Right lobe of liver (tissue), 4 donors: ENCODE data around the gene TBC1D7.

ENCODE experiments used
- POLR2A ChIP-seq: fragments of 450-650 bp; IDR thresholded peaks from one replicate; pipeline ENCODE4 v1.6.1; 2017; ENCODE audit warnings: antibody characterized with exemption, mild to moderate bottlenecking
- TF ChIP-seq, protein P1 (sequence below), 4 donors: fragments of 200-600 bp in 3 of 4; fragments of 450-650 bp in 1 of 4; IDR thresholded peaks; one replicate each; pipeline versions ENCODE4 v1.5.1 to v1.8.0; 2016 to 2022; ENCODE audit warnings: antibody characterized with exemption in 4 of 4, mild to moderate bottlenecking in 2 of 4
- donor health status: DM: no; HTN: no; CAD: no.
- donor health status: DM: no; HTN: no; CAD: no.
- donor health status: DM: no; HTN: yes; CAD: no.

DNA sequence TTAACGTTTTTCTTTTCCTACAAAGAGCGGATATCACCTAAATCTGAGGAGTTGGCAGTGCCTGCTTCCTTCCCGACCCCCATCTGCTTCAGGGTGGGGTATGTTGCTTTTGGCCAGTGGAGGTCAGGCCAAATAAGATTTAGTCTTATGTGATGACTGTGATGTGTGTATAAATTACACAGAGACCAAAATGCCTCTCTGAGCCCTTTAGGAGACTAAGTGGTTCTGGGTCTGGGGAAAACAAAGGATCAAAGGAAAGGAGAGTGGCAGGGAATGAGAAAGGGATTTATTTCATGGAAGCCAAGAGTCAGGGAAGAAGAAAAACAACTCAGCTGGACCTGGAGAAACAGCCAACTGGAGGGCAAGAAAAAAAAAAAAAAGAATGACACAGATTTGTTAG lies 39.1 kb upstream of the TBC1D7 start:
- TF ChIP-seq, protein P1, sequence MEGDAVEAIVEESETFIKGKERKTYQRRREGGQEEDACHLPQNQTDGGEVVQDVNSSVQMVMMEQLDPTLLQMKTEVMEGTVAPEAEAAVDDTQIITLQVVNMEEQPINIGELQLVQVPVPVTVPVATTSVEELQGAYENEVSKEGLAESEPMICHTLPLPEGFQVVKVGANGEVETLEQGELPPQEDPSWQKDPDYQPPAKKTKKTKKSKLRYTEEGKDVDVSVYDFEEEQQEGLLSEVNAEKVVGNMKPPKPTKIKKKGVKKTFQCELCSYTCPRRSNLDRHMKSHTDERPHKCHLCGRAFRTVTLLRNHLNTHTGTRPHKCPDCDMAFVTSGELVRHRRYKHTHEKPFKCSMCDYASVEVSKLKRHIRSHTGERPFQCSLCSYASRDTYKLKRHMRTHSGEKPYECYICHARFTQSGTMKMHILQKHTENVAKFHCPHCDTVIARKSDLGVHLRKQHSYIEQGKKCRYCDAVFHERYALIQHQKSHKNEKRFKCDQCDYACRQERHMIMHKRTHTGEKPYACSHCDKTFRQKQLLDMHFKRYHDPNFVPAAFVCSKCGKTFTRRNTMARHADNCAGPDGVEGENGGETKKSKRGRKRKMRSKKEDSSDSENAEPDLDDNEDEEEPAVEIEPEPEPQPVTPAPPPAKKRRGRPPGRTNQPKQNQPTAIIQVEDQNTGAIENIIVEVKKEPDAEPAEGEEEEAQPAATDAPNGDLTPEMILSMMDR (IDR thresholded peaks at IDR 0.05) = no peak
- no peak for TF ChIP-seq POLR2A
